Parathyroid adenoma (tissue), 2 donors: ENCODE data around the gene NKX3-2.

Source experiments
- H2AFZ ChIP-seq: fragments of 300-600 bp; sonication (generic); one replicate; pipeline ENCODE4 v1.7.0; 2017; ENCODE audit warnings: antibody characterized with exemption, mild to moderate bottlenecking
- H3K27ac ChIP-seq: fragments of 300-600 bp; sonication (generic); one replicate; pipeline ENCODE4 v1.7.0; 2017
- H3K27me3 ChIP-seq: fragments of 300-600 bp; sonication (generic); one replicate; pipeline ENCODE4 v1.7.0; 2017; ENCODE audit warnings: low read length; ENCODE audit not compliant: control insufficient read depth, insufficient read depth
- H3K36me3 ChIP-seq: fragments of 300-600 bp; sonication (generic); one replicate; pipeline ENCODE4 v1.7.0; 2017; ENCODE audit warnings: low read length; ENCODE audit not compliant: control insufficient read depth, insufficient read depth
- H3K4me1 ChIP-seq: fragments of 300-600 bp; sonication (generic); one replicate; pipeline ENCODE4 v1.7.0; 2017; ENCODE audit warnings: control low read depth
- H3K4me2 ChIP-seq: fragments of 300-600 bp; sonication (generic); one replicate; pipeline ENCODE4 v1.7.0; 2017; ENCODE audit warnings: low read length
- H3K4me3 ChIP-seq: fragments of 300-600 bp; sonication (generic); one replicate; pipeline ENCODE4 v1.7.0; 2017; ENCODE audit warnings: low read depth, low read length
- H3K79me2 ChIP-seq: fragments of 300-600 bp; sonication (generic); one replicate; pipeline ENCODE4 v1.7.0; 2017; ENCODE audit warnings: control low read depth
- H3K9ac ChIP-seq: fragments of 300-600 bp; sonication (generic); one replicate; pipeline ENCODE4 v1.7.0; 2017; ENCODE audit warnings: mild to moderate bottlenecking
- H3K9me3 ChIP-seq: fragments of 300-600 bp; sonication (generic); one replicate; pipeline ENCODE4 v1.7.0; 2017; ENCODE audit warnings: low read length; ENCODE audit not compliant: control insufficient read depth
- CTCF ChIP-seq: fragments of 300-600 bp; sonication (generic); IDR thresholded peaks from one replicate; pipeline ENCODE4 v1.7.0; 2017; ENCODE audit warnings: antibody characterized with exemption, mild to moderate bottlenecking
- donor health status: primary hyperparathyroidism.

Gene NKX3-2

GRCh38 chr4:13546941-13547484, 2.7 kb upstream of the NKX3-2 start:
- Histone ChIP-seq H3K36me3 (no peaks in the 10 kb centered on the region), H3K27ac (no peak overlapping the region), H3K4me2 (peak overlapping the region; percentile 51), H3K9ac (no peak overlapping the region), H3K4me3 (peak overlapping the region; percentile 39), H3K27me3 (peaks cover 13% of the 10 kb centered on the region), H3K79me2 (no peaks in the 10 kb centered on the region), H3K9me3 (no peaks in the 10 kb centered on the region), H3K4me1 (no peaks in the 10 kb centered on the region), H2AFZ (peak overlapping the region; percentile 34)
- no peak for TF ChIP-seq CTCF

- Histone ChIP-seq H3K9ac (no peak overlapping the region), H3K4me3 (no peak overlapping the region), H3K27me3 (peaks cover 13% of the 10 kb centered on the region), H3K36me3 (no peaks in the 10 kb centered on the region), H2AFZ (no peak overlapping the region), H3K9me3 (no peaks in the 10 kb centered on the region), H3K4me1 (no peaks in the 10 kb centered on the region), H3K79me2 (no peaks in the 10 kb centered on the region), H3K27ac (no peak overlapping the region), H3K4me2 (peak overlapping the region; percentile 51)
- TF ChIP-seq CTCF = no peak
These were observed 2.0 kb upstream of the NKX3-2 start for GRCh38 chr4:13546142-13546940.

- Histone ChIP-seq H3K79me2 (no peaks in the 10 kb centered on the region), H3K4me2 (peak overlapping the region; percentile 86), H2AFZ (no peak overlapping the region), H3K27ac (no peak overlapping the region), H3K4me1 (no peaks in the 10 kb centered on the region), H3K27me3 (peaks cover 13% of the 10 kb centered on the region), H3K4me3 (peak overlapping the region; percentile 76), H3K9ac (no peak overlapping the region), H3K9me3 (no peaks in the 10 kb centered on the region), H3K36me3 (no peaks in the 10 kb centered on the region)
- no peak for TF ChIP-seq CTCF
These were observed 1.1 kb upstream of the NKX3-2 start for GRCh38 chr4:13545394-13545808.

GRCh38 chr4:13544606-13545393, 492 bp upstream of the NKX3-2 start:
- H2AFZ ChIP-seq = peak overlapping the region; percentile 82
- H3K27me3 ChIP-seq = peaks cover 13% of the 10 kb centered on the region
- no peaks in the 10 kb centered on the region for H3K79me2 ChIP-seq
- H3K9ac ChIP-seq = no peak overlapping the region
- no peaks in the 10 kb centered on the region for H3K4me1 ChIP-seq
- peak overlapping the region; percentile 86 for H3K4me2 ChIP-seq
- no peak for TF ChIP-seq CTCF
- H3K4me3 ChIP-seq = peak overlapping the region; percentile 76
- H3K27ac ChIP-seq = no peak overlapping the region
- H3K9me3 ChIP-seq = no peaks in the 10 kb centered on the region
- no peaks in the 10 kb centered on the region for H3K36me3 ChIP-seq
